Measurements from ENCODE around the gene PDCD6IP.

- TF ChIP-seq CTCF (IDR thresholded peaks at IDR 0.05) (no peak), POLR2A (IDR thresholded peaks at IDR 0.05) (no peak)
Observed at GRCh38 chr3:33877187-33877586, 78.8 kb downstream of the PDCD6IP start.

All from adrenal gland (tissue), 5 donors.